ENCODE measurements around the gene ADARB1.

Gene ADARB1

DNA sequence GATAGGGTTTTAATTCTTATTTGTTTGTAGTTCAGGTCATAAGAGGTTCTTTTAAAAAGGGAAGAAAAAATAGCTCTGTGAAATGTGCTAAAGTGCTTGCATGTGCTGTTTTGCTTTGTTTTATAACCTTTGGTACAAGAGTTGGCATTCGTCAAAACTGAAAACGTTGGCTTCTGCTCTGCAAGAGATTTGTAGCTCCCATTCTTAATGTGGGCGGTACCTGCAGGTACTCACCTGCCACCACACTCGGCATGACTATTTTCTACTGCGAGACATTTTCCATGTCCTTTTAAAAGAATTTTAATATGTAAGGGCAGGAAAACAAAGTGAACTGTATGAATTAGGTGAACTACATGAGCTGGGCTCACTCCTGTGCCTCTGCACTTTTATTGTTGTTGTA is 92.6 kb downstream of the ADARB1 start:
- H2AFZ ChIP-seq (ENCODE audit: low read depth, low read length), result no peak overlapping the region
- no peak overlapping the region for H3K4me2 ChIP-seq (ENCODE audit: low read length, poor library complexity, severe bottlenecking)
- H3K4ac ChIP-seq (ENCODE audit: low read depth in 1 of 2, low read length in 2 of 2), result no peak overlapping the region
- H2BK12ac ChIP-seq (ENCODE audit: low read length in 2 of 2), result no peak overlapping the region
- H3K9me3 ChIP-seq (ENCODE audit: control insufficient read depth, low read length), result no peaks in the 10 kb centered on the region
- peaks cover 0 to 10% of the 10 kb centered on the region in 2 experiments for H3K36me3 ChIP-seq (ENCODE audit: control insufficient read depth in 1 of 2, insufficient read depth in 2 of 2, low read depth in 1 of 2, low read length in 2 of 2)
- no peak overlapping the region for H3K23ac ChIP-seq (ENCODE audit: low read length in 2 of 2)
- DNase-seq, result no peak
- H3K9ac ChIP-seq (ENCODE audit: low read length), result no peak overlapping the region
- H3K14ac ChIP-seq (ENCODE audit: low read length in 2 of 2), result no peak overlapping the region
- H3K18ac ChIP-seq (ENCODE audit: low read depth in 1 of 2, low read length in 2 of 2), result no peak overlapping the region
- no peak overlapping the region for H3K4me3 ChIP-seq (ENCODE audit: insufficient read depth in 1 of 2, low read depth in 1 of 2, low read length in 2 of 2)
- H2BK15ac ChIP-seq (ENCODE audit: low read depth, poor library complexity, severe bottlenecking), result no peak overlapping the region
- H3K4me1 ChIP-seq (ENCODE audit: control insufficient read depth, insufficient read depth, low read depth, low read length), result peaks cover 6% of the 10 kb centered on the region
- peaks cover 0 to 3% of the 10 kb centered on the region in 2 experiments for H3K27me3 ChIP-seq (ENCODE audit: control insufficient read depth in 1 of 2, insufficient read depth in 1 of 2, low read length in 2 of 2)
- H3K27ac ChIP-seq (ENCODE audit: low read length, poor library complexity, severe bottlenecking), result no peak overlapping the region
- 87% methylated on average over 4 of the region's 5 CpGs for WGBS
- H2BK120ac ChIP-seq (ENCODE audit: low read depth, low read length), result no peak overlapping the region
- no peak overlapping the region for H2BK5ac ChIP-seq (ENCODE audit: low read depth, low read length, poor library complexity, severe bottlenecking)
- H4K91ac ChIP-seq (ENCODE audit: low read length), result no peak overlapping the region
- no peak overlapping the region for H4K8ac ChIP-seq (ENCODE audit: low read length)
- H2AK5ac ChIP-seq (ENCODE audit: low read length, severe bottlenecking), result no peak overlapping the region
- H3K79me1 ChIP-seq (replicated peaks; ENCODE audit: low read length, poor library complexity, severe bottlenecking), result peaks cover 3% of the 10 kb centered on the region

- H4K91ac ChIP-seq (ENCODE audit: low read length), result no peak overlapping the region
- no peak overlapping the region for H2BK15ac ChIP-seq (ENCODE audit: low read depth, poor library complexity, severe bottlenecking)
- no peaks in the 10 kb centered on the region for H3K9me3 ChIP-seq (ENCODE audit: control insufficient read depth, low read length)
- H3K18ac ChIP-seq (ENCODE audit: low read depth in 1 of 2, low read length in 2 of 2), result no peak overlapping the region
- no peak overlapping the region for H2BK5ac ChIP-seq (ENCODE audit: low read depth, low read length, poor library complexity, severe bottlenecking)
- no peak overlapping the region for H2AFZ ChIP-seq (ENCODE audit: low read depth, low read length)
- no peak overlapping the region for H3K9ac ChIP-seq (ENCODE audit: low read length)
- H3K79me1 ChIP-seq (replicated peaks; ENCODE audit: low read length, poor library complexity, severe bottlenecking), result peaks cover 3% of the 10 kb centered on the region
- H3K4me2 ChIP-seq (ENCODE audit: low read length, poor library complexity, severe bottlenecking), result no peak overlapping the region
- 89% methylated on average over 4 of the region's 6 CpGs for WGBS
- H3K4me3 ChIP-seq (ENCODE audit: insufficient read depth in 1 of 2, low read depth in 1 of 2, low read length in 2 of 2), result no peak overlapping the region
- DNase-seq, result no peak
- no peak overlapping the region for H2BK120ac ChIP-seq (ENCODE audit: low read depth, low read length)
- no peak overlapping the region for H2BK12ac ChIP-seq (ENCODE audit: low read length in 2 of 2)
- H3K27me3 ChIP-seq (ENCODE audit: control insufficient read depth in 1 of 2, insufficient read depth in 1 of 2, low read length in 2 of 2), result no peaks in the 10 kb centered on the region
- H3K27ac ChIP-seq (ENCODE audit: low read length, poor library complexity, severe bottlenecking), result no peak overlapping the region
- no peak overlapping the region for H3K23ac ChIP-seq (ENCODE audit: low read length in 2 of 2)
- H4K8ac ChIP-seq (ENCODE audit: low read length), result peak overlapping the region; percentile 31
- peaks cover 0 to 4% of the 10 kb centered on the region in 2 experiments for H3K36me3 ChIP-seq (ENCODE audit: control insufficient read depth in 1 of 2, insufficient read depth in 2 of 2, low read depth in 1 of 2, low read length in 2 of 2)
- no peak overlapping the region for H3K14ac ChIP-seq (ENCODE audit: low read length in 2 of 2)
- H3K4ac ChIP-seq (ENCODE audit: low read depth in 1 of 2, low read length in 2 of 2), result no peak overlapping the region
- H3K4me1 ChIP-seq (ENCODE audit: control insufficient read depth, insufficient read depth, low read depth, low read length), result peaks cover 4% of the 10 kb centered on the region
- no peak overlapping the region for H2AK5ac ChIP-seq (ENCODE audit: low read length, severe bottlenecking)
Measured at GRCh38 chr21:45167796-45168222, 93.4 kb downstream of the ADARB1 start.

- Histone ChIP-seq H3K4ac (ENCODE audit: low read depth in 1 of 2, low read length in 2 of 2) (no peak overlapping the region), H3K79me1 (replicated peaks; ENCODE audit: low read length, poor library complexity, severe bottlenecking) (peaks cover 3% of the 10 kb centered on the region), H3K9me3 (ENCODE audit: control insufficient read depth, low read length) (no peaks in the 10 kb centered on the region), H3K18ac (ENCODE audit: low read depth in 1 of 2, low read length in 2 of 2) (no peak overlapping the region), H3K4me1 (ENCODE audit: control insufficient read depth, insufficient read depth, low read depth, low read length) (peaks cover 4% of the 10 kb centered on the region), H2BK120ac (ENCODE audit: low read depth, low read length) (no peak overlapping the region), H2AK5ac (ENCODE audit: low read length, severe bottlenecking) (no peak overlapping the region), H3K36me3 (ENCODE audit: control insufficient read depth in 1 of 2, insufficient read depth in 2 of 2, low read depth in 1 of 2, low read length in 2 of 2) (peaks cover 0 to 4% of the 10 kb centered on the region in 2 experiments), H4K91ac (ENCODE audit: low read length) (no peak overlapping the region), H3K23ac (ENCODE audit: low read length in 2 of 2) (no peak overlapping the region), H2BK12ac (ENCODE audit: low read length in 2 of 2) (no peak overlapping the region), H3K27me3 (ENCODE audit: control insufficient read depth in 1 of 2, insufficient read depth in 1 of 2, low read length in 2 of 2) (no peaks in the 10 kb centered on the region), H3K27ac (ENCODE audit: low read length, poor library complexity, severe bottlenecking) (no peak overlapping the region), H3K14ac (ENCODE audit: low read length in 2 of 2) (no peak overlapping the region), H4K8ac (ENCODE audit: low read length) (no peak overlapping the region), H3K9ac (ENCODE audit: low read length) (no peak overlapping the region), H2BK5ac (ENCODE audit: low read depth, low read length, poor library complexity, severe bottlenecking) (no peak overlapping the region), H2BK15ac (ENCODE audit: low read depth, poor library complexity, severe bottlenecking) (no peak overlapping the region), H3K4me3 (ENCODE audit: insufficient read depth in 1 of 2, low read depth in 1 of 2, low read length in 2 of 2) (no peak overlapping the region), H2AFZ (ENCODE audit: low read depth, low read length) (no peak overlapping the region), H3K4me2 (ENCODE audit: low read length, poor library complexity, severe bottlenecking) (no peak overlapping the region)
- 97% methylated on average over 5 of the region's 7 CpGs for WGBS
- no peak for DNase-seq
Measured at GRCh38 chr21:45168522-45168921, 94.1 kb downstream of the ADARB1 start.

- Histone ChIP-seq H3K4me1 (ENCODE audit: control insufficient read depth, insufficient read depth, low read depth, low read length) (peaks cover 4% of the 10 kb centered on the region), H3K4ac (ENCODE audit: low read depth in 1 of 2, low read length in 2 of 2) (no peak overlapping the region), H3K9ac (ENCODE audit: low read length) (no peak overlapping the region), H2AK5ac (ENCODE audit: low read length, severe bottlenecking) (no peak overlapping the region), H3K36me3 (ENCODE audit: control insufficient read depth in 1 of 2, insufficient read depth in 2 of 2, low read depth in 1 of 2, low read length in 2 of 2) (peaks cover 0 to 4% of the 10 kb centered on the region in 2 experiments), H2BK5ac (ENCODE audit: low read depth, low read length, poor library complexity, severe bottlenecking) (no peak overlapping the region), H3K4me2 (ENCODE audit: low read length, poor library complexity, severe bottlenecking) (no peak overlapping the region), H3K14ac (ENCODE audit: low read length in 2 of 2) (no peak overlapping the region), H4K8ac (ENCODE audit: low read length) (no peak overlapping the region), H3K27ac (ENCODE audit: low read length, poor library complexity, severe bottlenecking) (no peak overlapping the region), H2BK15ac (ENCODE audit: low read depth, poor library complexity, severe bottlenecking) (no peak overlapping the region), H3K79me1 (replicated peaks; ENCODE audit: low read length, poor library complexity, severe bottlenecking) (peaks cover 3% of the 10 kb centered on the region), H2AFZ (ENCODE audit: low read depth, low read length) (no peak overlapping the region), H3K9me3 (ENCODE audit: control insufficient read depth, low read length) (no peaks in the 10 kb centered on the region), H4K91ac (ENCODE audit: low read length) (no peak overlapping the region), H2BK12ac (ENCODE audit: low read length in 2 of 2) (peak overlapping the region in 1 of 2 experiments; percentile 15), H3K18ac (ENCODE audit: low read depth in 1 of 2, low read length in 2 of 2) (no peak overlapping the region), H3K27me3 (ENCODE audit: control insufficient read depth in 1 of 2, insufficient read depth in 1 of 2, low read length in 2 of 2) (no peaks in the 10 kb centered on the region), H3K4me3 (ENCODE audit: insufficient read depth in 1 of 2, low read depth in 1 of 2, low read length in 2 of 2) (no peak overlapping the region), H2BK120ac (ENCODE audit: low read depth, low read length) (peak overlapping the region; percentile 11), H3K23ac (ENCODE audit: low read length in 2 of 2) (no peak overlapping the region)
- 91% methylated on average over 3 of the region's 7 CpGs for WGBS
- DNase-seq, result no peak
Measured at GRCh38 chr21:45169001-45169400, 94.6 kb downstream of the ADARB1 start.
